WERI-Rb-1 (cell line): ENCODE data around the gene WTAP.
"Not testable (repeated sequence)": the region's sequence is repeated elsewhere in the genome, so short reads cannot be mapped to it uniquely, and the experiment has no call there.

Experiments used
- DNase-seq: peaks from one replicate; pipeline ENCODE4 v3.0.0-alpha.2; 2020
- H3K27ac ChIP-seq: fragments of 250-450 bp; sonication (Bioruptor Pico); 2 replicates; pipeline ENCODE4 v1.5.1; 2020; ENCODE audit warnings: mild to moderate bottlenecking, moderate library complexity
- H3K27me3 ChIP-seq: fragments of 250-450 bp; sonication (Bioruptor Pico); 2 replicates; pipeline ENCODE4 v1.5.1; 2021; ENCODE audit warnings: mild to moderate bottlenecking, low read depth, moderate library complexity; ENCODE audit not compliant: insufficient read depth, severe bottlenecking
- H3K36me3 ChIP-seq: fragments of 250-450 bp; sonication (Bioruptor Pico); 2 replicates; pipeline ENCODE4 v1.5.1; 2020; ENCODE audit warnings: mild to moderate bottlenecking, moderate library complexity
- H3K4me3 ChIP-seq: 2 replicates; pipeline ENCODE4 v1.5.1; 2011; ENCODE audit warnings: low read depth, mild to moderate bottlenecking, control low read depth, low read length
- H3K9me3 ChIP-seq: fragments of 250-450 bp; sonication (Bioruptor Pico); 2 replicates; pipeline ENCODE4 v1.5.1; 2021; ENCODE audit warnings: mild to moderate bottlenecking, moderate library complexity; ENCODE audit not compliant: severe bottlenecking
- CTCF ChIP-seq: IDR thresholded peaks from 2 replicates; pipeline ENCODE4 v1.5.1; 2011; ENCODE audit warnings: low read depth, mild to moderate bottlenecking, control low read depth, inconsistent platforms, low read length

Gene WTAP

GRCh38 chr6:159745081-159745480 lies 17.8 kb downstream of the WTAP start:
- TF ChIP-seq CTCF, result no peak
- DNase-seq, result no peak
- H3K27ac ChIP-seq, result no peak overlapping the region
- peaks cover 90% of the 10 kb centered on the region for H3K36me3 ChIP-seq
- no peaks in the 10 kb centered on the region for H3K27me3 ChIP-seq
- H3K9me3 ChIP-seq, result no peaks in the 10 kb centered on the region
- no peak overlapping the region for H3K4me3 ChIP-seq

GRCh38 chr6:159746759-159747158 lies 19.5 kb downstream of the WTAP start:
- TF ChIP-seq CTCF, result no peak
- H3K4me3 ChIP-seq, result no peak overlapping the region
- H3K27me3 ChIP-seq, result no peaks in the 10 kb centered on the region
- no peak for DNase-seq
- H3K27ac ChIP-seq, result no peak overlapping the region
- no peaks in the 10 kb centered on the region for H3K9me3 ChIP-seq
- peaks cover 82% of the 10 kb centered on the region for H3K36me3 ChIP-seq

DNA sequence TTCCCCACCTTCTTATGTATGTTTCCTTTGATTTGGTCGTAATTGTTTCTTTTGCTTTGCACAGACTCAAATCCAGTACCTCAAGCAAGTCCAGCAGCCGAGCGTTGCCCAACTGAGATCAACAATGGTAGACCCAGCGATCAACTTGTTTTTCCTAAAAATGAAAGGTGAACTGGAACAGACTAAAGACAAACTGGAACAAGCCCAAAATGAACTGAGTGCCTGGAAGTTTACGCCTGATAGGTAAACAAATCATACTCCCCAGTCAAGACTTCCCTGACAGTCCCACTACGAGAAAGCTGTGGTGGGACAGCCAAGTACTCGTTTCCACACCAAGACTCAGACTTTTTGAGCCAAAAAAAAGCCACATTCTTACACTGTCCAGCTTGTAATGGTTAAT lies 20.8 kb downstream of the WTAP start:
- DNase-seq, H3K4me3 ChIP-seq, H3K27me3 ChIP-seq, H3K9me3 ChIP-seq, H3K27ac ChIP-seq: not testable (repeated sequence)
- peaks cover 79% of the 10 kb centered on the region for H3K36me3 ChIP-seq

GRCh38 chr6:159751448-159751847 lies 24.1 kb downstream of the WTAP start:
- TF ChIP-seq CTCF, result no peak
- H3K27me3 ChIP-seq, result no peaks in the 10 kb centered on the region
- no peak overlapping the region for H3K27ac ChIP-seq
- H3K4me3 ChIP-seq, result no peak overlapping the region
- DNase-seq, result no peak
- peaks cover 74% of the 10 kb centered on the region for H3K36me3 ChIP-seq
- no peaks in the 10 kb centered on the region for H3K9me3 ChIP-seq

- Histone ChIP-seq H3K27ac (no peak overlapping the region), H3K9me3 (no peaks in the 10 kb centered on the region), H3K27me3 (no peaks in the 10 kb centered on the region), H3K36me3 (peaks cover 70% of the 10 kb centered on the region), H3K4me3 (no peak overlapping the region)
- no peak for DNase-seq
- no peak for TF ChIP-seq CTCF
Observed at GRCh38 chr6:159753081-159753872, 26.0 kb downstream of the WTAP start.

GRCh38 chr6:159754401-159754800 lies 27.1 kb downstream of the WTAP start:
- TF ChIP-seq CTCF, result no peak
- DNase-seq, result no peak
- no peak overlapping the region for H3K27ac ChIP-seq
- H3K27me3 ChIP-seq, result no peaks in the 10 kb centered on the region
- H3K36me3 ChIP-seq, result peaks cover 72% of the 10 kb centered on the region
- no peaks in the 10 kb centered on the region for H3K9me3 ChIP-seq
- H3K4me3 ChIP-seq, result no peak overlapping the region
